Gastroesophageal sphincter (tissue), 3 donors: ENCODE results near the gene ZNF799.

Source experiments
- EP300 ChIP-seq: sonication (generic); formaldehyde crosslinking; IDR thresholded peaks from one replicate; pipeline ENCODE4 v1.6.1; 2017; ENCODE audit warnings: antibody characterized with exemption, mild to moderate bottlenecking
- POLR2A ChIP-seq, 2 donors: fragments of 450-650 bp; IDR thresholded peaks; one replicate each; pipeline ENCODE4 v1.6.1; 2017; ENCODE audit warnings: antibody characterized with exemption in 2 of 2, mild to moderate bottlenecking in 2 of 2, moderate library complexity in 1 of 2
- TF ChIP-seq, protein P1 (sequence below), 4 experiments: fragments of 200-600 bp in 2 of 4; fragments of 450-650 bp in 2 of 4; sonication (generic) in 1 of 4; IDR thresholded peaks; one replicate each; pipeline ENCODE4 v1.5.1; 2017 to 2019; ENCODE audit warnings: antibody characterized with exemption in 4 of 4, mild to moderate bottlenecking in 2 of 4, moderate library complexity in 2 of 4

DNA sequence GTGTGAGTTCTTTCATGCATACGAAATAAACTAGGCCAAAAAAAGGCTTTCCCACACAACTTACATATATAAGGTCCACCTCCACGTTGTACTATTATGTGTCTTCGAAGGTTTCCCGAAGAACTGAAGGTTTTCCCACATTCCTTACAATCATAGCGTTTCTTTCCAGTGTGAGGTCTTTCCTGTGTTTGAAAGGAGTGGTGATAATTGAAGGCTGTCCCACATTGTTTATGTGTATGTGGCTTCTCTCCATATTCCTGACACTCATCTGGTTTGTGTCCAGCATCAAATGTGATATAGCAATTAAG lies 50.2 kb downstream of the ZNF799 start:
- TF ChIP-seq POLR2A (IDR thresholded peaks at IDR 0.05) (no peak), EP300 (no peak)
- TF ChIP-seq, protein P1, sequence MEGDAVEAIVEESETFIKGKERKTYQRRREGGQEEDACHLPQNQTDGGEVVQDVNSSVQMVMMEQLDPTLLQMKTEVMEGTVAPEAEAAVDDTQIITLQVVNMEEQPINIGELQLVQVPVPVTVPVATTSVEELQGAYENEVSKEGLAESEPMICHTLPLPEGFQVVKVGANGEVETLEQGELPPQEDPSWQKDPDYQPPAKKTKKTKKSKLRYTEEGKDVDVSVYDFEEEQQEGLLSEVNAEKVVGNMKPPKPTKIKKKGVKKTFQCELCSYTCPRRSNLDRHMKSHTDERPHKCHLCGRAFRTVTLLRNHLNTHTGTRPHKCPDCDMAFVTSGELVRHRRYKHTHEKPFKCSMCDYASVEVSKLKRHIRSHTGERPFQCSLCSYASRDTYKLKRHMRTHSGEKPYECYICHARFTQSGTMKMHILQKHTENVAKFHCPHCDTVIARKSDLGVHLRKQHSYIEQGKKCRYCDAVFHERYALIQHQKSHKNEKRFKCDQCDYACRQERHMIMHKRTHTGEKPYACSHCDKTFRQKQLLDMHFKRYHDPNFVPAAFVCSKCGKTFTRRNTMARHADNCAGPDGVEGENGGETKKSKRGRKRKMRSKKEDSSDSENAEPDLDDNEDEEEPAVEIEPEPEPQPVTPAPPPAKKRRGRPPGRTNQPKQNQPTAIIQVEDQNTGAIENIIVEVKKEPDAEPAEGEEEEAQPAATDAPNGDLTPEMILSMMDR (IDR thresholded peaks at IDR 0.05) = no peak
